ENCODE data around the gene CHMP4A.

The CHMP4A gene

GRCh38 chr14:24171422-24172260, 41.6 kb downstream of the CHMP4A start, which contains the start of gene REC8:
TSS of gene REC8 (plus strand) at chr14:24172080. CDS start at chr14:24172553, 473 bp downstream.
- Histone ChIP-seq H3K27ac (ENCODE audit: poor library complexity, severe bottlenecking) (no peak within 1 kb of the TSS), H3K4me3 (ENCODE audit: severe bottlenecking) (no peak within 1 kb of the TSS), H3K9me3 (ENCODE audit: severe bottlenecking) (no peaks in the 10 kb centered on the region), H3K4me1 (ENCODE audit: insufficient read depth, poor library complexity, severe bottlenecking) (no peaks in the 10 kb centered on the region), H3K27me3 (ENCODE audit: insufficient read depth, poor library complexity, severe bottlenecking) (no peaks in the 10 kb centered on the region), H3K36me3 (ENCODE audit: low read depth) (0 out of 2 replicates have a peak, but pooled peaks cover 5% of the 10 kb centered on the region)
- DNase-seq (ENCODE audit: low spot score) (no peak), ATAC-seq (ENCODE audit: low read depth) (no peak)
- no peak for TF ChIP-seq CTCF (IDR thresholded peaks at IDR 0.05; ENCODE audit: poor library complexity, severe bottlenecking)

- DNase-seq (ENCODE audit: low spot score) (no peak), ATAC-seq (ENCODE audit: low read depth) (no peak)
- no peaks in the 10 kb centered on the region for H3K27me3 ChIP-seq (ENCODE audit: insufficient read depth, poor library complexity, severe bottlenecking)
- no peak overlapping the region for H3K4me3 ChIP-seq (ENCODE audit: severe bottlenecking)
- no peak overlapping the region for H3K27ac ChIP-seq (ENCODE audit: poor library complexity, severe bottlenecking)
- H3K4me1 ChIP-seq (ENCODE audit: insufficient read depth, poor library complexity, severe bottlenecking), result no peaks in the 10 kb centered on the region
- H3K36me3 ChIP-seq (ENCODE audit: low read depth), result peaks cover 42% of the 10 kb centered on the region
- H3K9me3 ChIP-seq (ENCODE audit: severe bottlenecking), result no peaks in the 10 kb centered on the region
- TF ChIP-seq CTCF (IDR thresholded peaks at IDR 0.05; ENCODE audit: poor library complexity, severe bottlenecking), result no peak
These were observed 45.7 kb downstream of the CHMP4A start for GRCh38 chr14:24167469-24168114.

GRCh38 chr14:24165785-24166184, 47.5 kb downstream of the CHMP4A start:
- peaks cover 50% of the 10 kb centered on the region for H3K36me3 ChIP-seq (ENCODE audit: low read depth)

GRCh38 chr14:24164518-24164991, 48.7 kb downstream of the CHMP4A start:
- H3K4me1 ChIP-seq (ENCODE audit: insufficient read depth, poor library complexity, severe bottlenecking), result peaks cover 3% of the 10 kb centered on the region
- H3K9me3 ChIP-seq (ENCODE audit: severe bottlenecking), result no peaks in the 10 kb centered on the region
- no peak overlapping the region for H3K27ac ChIP-seq (ENCODE audit: poor library complexity, severe bottlenecking)
- H3K4me3 ChIP-seq (ENCODE audit: severe bottlenecking), result no peak overlapping the region
- no peak for TF ChIP-seq CTCF (IDR thresholded peaks at IDR 0.05; ENCODE audit: poor library complexity, severe bottlenecking)
- DNase-seq (ENCODE audit: low spot score) (no peak), ATAC-seq (ENCODE audit: low read depth) (no peak)
- no peaks in the 10 kb centered on the region for H3K27me3 ChIP-seq (ENCODE audit: insufficient read depth, poor library complexity, severe bottlenecking)
- H3K36me3 ChIP-seq (ENCODE audit: low read depth), result peaks cover 56% of the 10 kb centered on the region

More at GRCh38 chr14:24165785-24166184, 47.5 kb downstream of the CHMP4A start:
- no peak for TF ChIP-seq CTCF (IDR thresholded peaks at IDR 0.05; ENCODE audit: poor library complexity, severe bottlenecking)
- peaks cover 3% of the 10 kb centered on the region for H3K4me1 ChIP-seq (ENCODE audit: insufficient read depth, poor library complexity, severe bottlenecking)
- H3K9me3 ChIP-seq (ENCODE audit: severe bottlenecking), result no peaks in the 10 kb centered on the region
- no peak overlapping the region for H3K27ac ChIP-seq (ENCODE audit: poor library complexity, severe bottlenecking)
- DNase-seq (ENCODE audit: low spot score) (no peak), ATAC-seq (ENCODE audit: low read depth) (no peak)
- no peaks in the 10 kb centered on the region for H3K27me3 ChIP-seq (ENCODE audit: insufficient read depth, poor library complexity, severe bottlenecking)
- no peak overlapping the region for H3K4me3 ChIP-seq (ENCODE audit: severe bottlenecking)
